ENCODE data around the gene MRPS7. TPM values are rescaled to one million over a fixed set of nuclear protein-coding genes. Genes with fewer than 3 reads are reported as not detected.
A peak's percentile ranks its signal among the peaks of the same experiment; 100 is the strongest.

The MRPS7 gene
- total and polyA plus RNA-seq, 9 of the 15 experiments (the other 6 are each of a cell fraction or from before 2014, with no cell fraction given), result 107 to 244 (median 132) TPM

- intact Hi-C loops (cut with micrococcal nuclease) (loop anchor here (2.0 to 5.0 kb wide), 2 partner anchors 21 to 128 kb away; partner anchors contain the start of genes GGA3 and MRPS7), in situ Hi-C loops (cut with MboI) (no loop called here)
- FAIRE-seq (no peak), DNase-seq (ENCODE audit: extremely low read depth in 1 of 4, low spot score in 3 of 4) (no peak), ATAC-seq (no peak)
- CTCF ChIA-PET (ENCODE audit: low intra/inter-chr PET ratio), result interaction anchor here (0.9 to 3.1 kb wide), 7 partner anchors 21 to 508 kb away, joined by 3 to 20 read pairs (median 4); partner anchors contain the start of genes GGA3, MIF4GD and MRPS7
- H3K27me3 ChIP-seq (ENCODE audit: control insufficient read depth in 2 of 2, insufficient read depth in 2 of 2, low read length in 2 of 2), result no peaks in the 10 kb centered on the region
- H3K9me3 ChIP-seq (replicated peaks; ENCODE audit: control insufficient read depth, insufficient read depth, low read depth, low read length), result no peaks in the 10 kb centered on the region
- H4K20me1 ChIP-seq (replicated peaks; ENCODE audit: control insufficient read depth, insufficient read depth, low read length), result peaks cover 25% of the 10 kb centered on the region
- no TSS peak for BruUV-seq (replicated peaks)
- no peak overlapping the region for H2AFZ ChIP-seq (ENCODE audit: low read depth, low read length)
- whole genome bisulfite sequencing (ENCODE audit: insufficient coverage, low coverage, missing lambda C conversion rate), result 96% methylated on average over 18 of the region's 23 CpGs
- H3K4me3 ChIP-seq, result no peak overlapping the region
- peaks cover 15 to 36% of the 10 kb centered on the region in 2 experiments for H3K4me1 ChIP-seq (replicated peaks in 1 of 2; ENCODE audit: control insufficient read depth in 2 of 2, insufficient read depth in 2 of 2, low read length in 2 of 2)
- H3K79me2 ChIP-seq (ENCODE audit: control insufficient read depth, insufficient read depth, low read length), result no peaks in the 10 kb centered on the region
- peaks cover 98% of the 10 kb centered on the region for H3K36me3 ChIP-seq (ENCODE audit: control insufficient read depth, insufficient read depth, low read length)
- H3K9ac ChIP-seq (ENCODE audit: insufficient read depth in 1 of 2, low read depth in 2 of 2, low read length in 2 of 2), result no peak overlapping the region
- H3K27ac ChIP-seq (ENCODE audit: extremely low read depth, low read depth, low read length), result peak overlapping the region; percentile 23; the same call in 2 of the 3 replicates
- POLR2A ChIA-PET, result interaction anchor here (0.6 to 3.1 kb wide), 25 partner anchors 10 to 321 kb away, joined by 3 to 38 read pairs (median 4); partner anchors contain the start of genes ARMC7, GGA3, GRB2 and MIF4GD
- no peak overlapping the region for H3K4me2 ChIP-seq (ENCODE audit: insufficient read depth, low read length)
- H3K9me1 ChIP-seq (ENCODE audit: control insufficient read depth, insufficient read depth, low read length), result no peaks in the 10 kb centered on the region
- TF ChIP-seq PHB (CRISPR knock-in tag; IDR thresholded peaks at IDR 0.05), result no peak
- TF ChIP-seq ZNF354B (CRISPR knock-in tag; IDR thresholded peaks at IDR 0.05), result no peak
- peak; percentile 57; the same call in 1 of the 2 replicates for TF ChIP-seq POLR2G (IDR thresholded peaks at IDR 0.05; ENCODE audit: low read depth, low read length)
- no peak for TF ChIP-seq NR2C2 (CRISPR knock-in tag; IDR thresholded peaks at IDR 0.05)
- TF ChIP-seq NR2C2 (tag; IDR thresholded peaks at IDR 0.05), result 0 out of 2 replicates have a peak, but pooled peaks have one; percentile 26
- no peak for TF ChIP-seq FOXP4 (CRISPR knock-in tag; IDR thresholded peaks at IDR 0.05; ENCODE audit: borderline replicate concordance)
- no peak for TF ChIP-seq ZNF551 (CRISPR knock-in tag; IDR thresholded peaks at IDR 0.05)
- no peak for TF ChIP-seq SIN3A (IDR thresholded peaks at IDR 0.05; ENCODE audit: borderline replicate concordance in 2 of 2, control insufficient read depth in 1 of 2, low read depth in 2 of 2, low read length in 2 of 2)
- no peak for TF ChIP-seq POLR2AphosphoS2 (IDR thresholded peaks at IDR 0.05; ENCODE audit: low read length)
- no peak for TF ChIP-seq RHOXF2B (CRISPR knock-in tag; conservative IDR thresholded peaks at IDR 0.05)
- 0 out of 2 replicates have a peak, but pooled peaks have one; percentile 17 for TF ChIP-seq TCF15 (CRISPR knock-in tag; IDR thresholded peaks at IDR 0.05)
- TF ChIP-seq PHF8 (IDR thresholded peaks at IDR 0.05; ENCODE audit: borderline replicate concordance, low read length), result no peak
- TF ChIP-seq RBFOX2 (IDR thresholded peaks at IDR 0.05; ENCODE audit: low read depth, low read length), result peak; percentile 7; the same call in 1 of the 2 replicates
- no peak for TF ChIP-seq PHB2 (IDR thresholded peaks at IDR 0.05; ENCODE audit: low read depth)
- no peak for TF ChIP-seq FOXO4 (CRISPR knock-in tag; IDR thresholded peaks at IDR 0.05)
- no peak for TF ChIP-seq ZEB2 (IDR thresholded peaks at IDR 0.05)
- no peak for TF ChIP-seq MYC (IDR thresholded peaks at IDR 0.05; ENCODE audit: low read depth, low read length)
- no peak for TF ChIP-seq MYC (CRISPR knock-in tag; IDR thresholded peaks at IDR 0.05; ENCODE audit: borderline replicate concordance, low read depth)
These were observed 21.8 kb upstream of the MRPS7 start for GRCh38 chr17:75239778-75240393.

Data from K562 (cell line).